ENCODE data around the gene MKNK2.
"Not testable (repeated sequence)": the region's sequence is repeated elsewhere in the genome, so short reads cannot be mapped to it uniquely, and the experiment has no call there.

The MKNK2 gene

GRCh38 chr19:2042485-2043250 lies 8.4 kb downstream of the MKNK2 start:
- no peak for DNase-seq

GRCh38 chr19:2041683-2042484 lies 9.2 kb downstream of the MKNK2 start:
- peak; percentile 90 to 95 for DNase-seq

GRCh38 chr19:2041433-2041682 lies 9.7 kb downstream of the MKNK2 start:
- no peak for DNase-seq

GRCh38 chr19:2040647-2041432 lies 10.2 kb downstream of the MKNK2 start:
- DNase-seq, result no peak

GRCh38 chr19:2039959-2040646 lies 10.9 kb downstream of the MKNK2 start:
- DNase-seq, result no peak

GRCh38 chr19:2039089-2039958 lies 11.7 kb downstream of the MKNK2 start:
- DNase-seq, result no peak

GRCh38 chr19:2038284-2039088 lies 12.6 kb downstream of the MKNK2 start:
- DNase-seq, result no peak

GRCh38 chr19:2037651-2038255 lies 13.3 kb downstream of the MKNK2 start:
- DNase-seq, result no peak

- DNase-seq, result no peak
Measured at GRCh38 chr19:2036424-2036823, 14.6 kb downstream of the MKNK2 start.

GRCh38 chr19:2035590-2035991 lies 15.5 kb downstream of the MKNK2 start:
- DNase-seq, result no peak

GRCh38 chr19:2034729-2035589 lies 16.1 kb downstream of the MKNK2 start:
- peak; percentile 92 to 93 for DNase-seq

GRCh38 chr19:2034253-2034652 lies 16.8 kb downstream of the MKNK2 start:
- not testable (repeated sequence) for DNase-seq

- DNase-seq, result no peak
Measured at GRCh38 chr19:2033825-2034159, 17.3 kb downstream of the MKNK2 start.

GRCh38 chr19:2033115-2033824 lies 17.8 kb downstream of the MKNK2 start:
- DNase-seq, result no peak

- DNase-seq, result peak; percentile 61 to 84
Measured at GRCh38 chr19:2032296-2032941, 18.6 kb downstream of the MKNK2 start.

- no peak for DNase-seq
Measured at GRCh38 chr19:2027361-2027760, 23.7 kb downstream of the MKNK2 start.

GRCh38 chr19:2026770-2027169 lies 24.3 kb downstream of the MKNK2 start:
- no peak for DNase-seq

- no peak for DNase-seq
Measured at GRCh38 chr19:2022289-2022688, 28.8 kb downstream of the MKNK2 start.

Measured in SHP77 (cell line).